ENCODE data around the gene ATP7A. TPM values are rescaled to one million over a fixed set of nuclear protein-coding genes. Genes with fewer than 3 reads are reported as not detected.
"Not testable (repeated sequence)": the region's sequence is repeated elsewhere in the genome, so short reads cannot be mapped to it uniquely, and the experiment has no call there.

ATP7A gene
- total RNA-seq, 2 experiments from 2014 or later: 5.7 to 5.9 TPM

- POLR2A ChIA-PET: no interaction called here
Measured at GRCh38 chrX:77937291-77937690, 26.8 kb downstream of the ATP7A start.

GRCh38 chrX:77938083-77938680 is 27.7 kb downstream of the ATP7A start:
- ChIA-PET POLR2A (no interaction called here), CTCF (no interaction called here)

More at GRCh38 chrX:77937291-77937690, 26.8 kb downstream of the ATP7A start:
- CTCF ChIA-PET: no interaction called here

GRCh38 chrX:77945031-77945430 is 34.5 kb downstream of the ATP7A start:
- POLR2A ChIA-PET, CTCF ChIA-PET: not testable (repeated sequence)

- ChIA-PET POLR2A (no interaction called here), CTCF (no interaction called here)
Measured at GRCh38 chrX:77945910-77946545, 35.5 kb downstream of the ATP7A start.

- POLR2A ChIA-PET: no interaction called here
- CTCF ChIA-PET: interaction anchor here (0.7 kb wide), 1 partner anchor 37 kb away, joined by 3 read pairs; no protein-coding TSS in a partner anchor
Measured at GRCh38 chrX:77946571-77946970, 36.1 kb downstream of the ATP7A start.

GRCh38 chrX:77949840-77950239 is 39.3 kb downstream of the ATP7A start:
- ChIA-PET POLR2A (no interaction called here), CTCF (no interaction called here)

GRCh38 chrX:77952173-77952572 is 41.7 kb downstream of the ATP7A start:
- POLR2A ChIA-PET: no interaction called here
- CTCF ChIA-PET: no interaction called here

GRCh38 chrX:77953302-77953701 is 42.8 kb downstream of the ATP7A start:
- ChIA-PET POLR2A (no interaction called here), CTCF (no interaction called here)

- CTCF ChIA-PET: no interaction called here
- POLR2A ChIA-PET: no interaction called here
Measured at GRCh38 chrX:77953708-77954107, 43.2 kb downstream of the ATP7A start.

GRCh38 chrX:77960567-77960966 is 50.1 kb downstream of the ATP7A start:
- POLR2A ChIA-PET: no interaction called here
- CTCF ChIA-PET: no interaction called here

- POLR2A ChIA-PET: no interaction called here
- CTCF ChIA-PET: no interaction called here
Measured at GRCh38 chrX:77961063-77961462, 50.6 kb downstream of the ATP7A start.

GRCh38 chrX:77962068-77962902 is 51.8 kb downstream of the ATP7A start:
- ChIA-PET CTCF (no interaction called here), POLR2A (no interaction called here)

GRCh38 chrX:77966361-77966760 is 55.9 kb downstream of the ATP7A start:
- CTCF ChIA-PET: no interaction called here
- POLR2A ChIA-PET: no interaction called here

- POLR2A ChIA-PET: no interaction called here
- CTCF ChIA-PET: no interaction called here
Measured at GRCh38 chrX:77967631-77968030, 57.1 kb downstream of the ATP7A start.

- POLR2A ChIA-PET: no interaction called here
- CTCF ChIA-PET: no interaction called here
Measured at GRCh38 chrX:77969538-77969937, 59.0 kb downstream of the ATP7A start, which contains the start of gene PGAM4. TSS of gene PGAM4 (minus strand) at chrX:77969638. CDS start at chrX:77969638, 0 bp downstream.

GRCh38 chrX:77975755-77976154 is 65.3 kb downstream of the ATP7A start:
- CTCF ChIA-PET: no interaction called here

GRCh38 chrX:77977095-77977494 is 66.6 kb downstream of the ATP7A start:
- POLR2A ChIA-PET: no interaction called here
- CTCF ChIA-PET: no interaction called here

More at GRCh38 chrX:77975755-77976154, 65.3 kb downstream of the ATP7A start:
- POLR2A ChIA-PET: no interaction called here

- ChIA-PET POLR2A (no interaction called here), CTCF (no interaction called here)
Measured at GRCh38 chrX:77977518-77977917, 67.0 kb downstream of the ATP7A start.

- ChIA-PET POLR2A (no interaction called here), CTCF (no interaction called here)
Measured at GRCh38 chrX:77979870-77980269, 69.4 kb downstream of the ATP7A start.

GRCh38 chrX:78011846-78012245 is 101.4 kb downstream of the ATP7A start:
- CTCF ChIA-PET: no interaction called here
- POLR2A ChIA-PET: no interaction called here

All from activated CD8-positive, alpha-beta memory T cell treated with anti-CD3 and anti-CD28 coated beads for 36 hours (primary cell).